SK-N-SH (cell line): Measurements from ENCODE around the gene TCP11L2.

Experiments
- CHD2 ChIP-seq: fragments of 150-350 bp; IDR thresholded peaks from 2 replicates; pipeline ENCODE4 v1.6.1; 2018; ENCODE audit warnings: low read length; ENCODE audit not compliant: partially characterized antibody
- CTCF ChIP-seq: fragments of 200-600 bp; sonication (generic); IDR thresholded peaks from 2 replicates; pipeline ENCODE4 v1.6.1; 2017; ENCODE audit warnings: antibody characterized with exemption, mild to moderate bottlenecking, moderate library complexity
- FOXJ3 ChIP-seq: sonication (generic); formaldehyde crosslinking; IDR thresholded peaks from 2 replicates; pipeline ENCODE4 v1.5.1; 2020; ENCODE audit warnings: mild to moderate bottlenecking, missing genetic modification reagents
- NFIC ChIP-seq: IDR thresholded peaks from 2 replicates; pipeline ENCODE4 v1.4.0; 2012; ENCODE audit warnings: borderline replicate concordance
- TAF1 ChIP-seq: IDR thresholded peaks from 2 replicates; pipeline ENCODE4 v1.6.1; 2012; ENCODE audit warnings: low read depth, mild to moderate bottlenecking, low read length, moderate library complexity, borderline replicate concordance

- TF ChIP-seq CHD2 (no peak), CTCF (no peak), NFIC (no peak), TAF1 (no peak), FOXJ3 (CRISPR knock-in tag) (no peak)
These were observed 84.4 kb downstream of the TCP11L2 start for GRCh38 chr12:106386813-106387535.
